ENCODE results near the gene GP9. TPM values are rescaled to one million over a fixed set of nuclear protein-coding genes. Genes with fewer than 3 reads are reported as not detected.

The GP9 gene
- polyA plus RNA-seq, 1 donor from 2014 or later: not detected

DNA sequence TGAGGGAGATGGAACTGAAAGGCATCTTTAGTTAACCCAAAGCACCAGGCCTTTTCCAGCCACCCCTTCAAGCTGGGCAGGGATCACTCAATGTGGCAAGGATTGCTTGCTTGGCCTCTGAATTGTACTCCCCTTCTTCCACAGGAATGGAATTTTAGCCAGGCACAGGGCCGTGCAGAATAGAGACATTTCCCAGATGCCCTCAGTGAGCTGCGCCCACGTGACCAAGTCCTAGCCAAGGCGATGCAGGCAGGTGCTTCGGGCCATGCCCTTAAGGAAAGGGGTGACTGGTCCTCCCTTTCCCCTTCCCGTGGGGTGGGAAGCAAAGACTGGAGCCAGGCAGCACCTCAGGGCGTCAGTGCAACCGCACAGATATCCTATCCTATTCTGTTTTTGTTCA, 17.9 kb downstream of the GP9 start:
- Histone ChIP-seq H3K4me3 (ENCODE audit: low read length) (no peak overlapping the region), H2AFZ (ENCODE audit: low read depth, low read length) (no peak overlapping the region)
- TF ChIP-seq MXI1 (conservative IDR thresholded peaks at IDR 0.05; ENCODE audit: poor library complexity, severe bottlenecking) (no peak), TAF1 (IDR thresholded peaks at IDR 0.05; ENCODE audit: low read depth) (no peak), EZH2 (IDR thresholded peaks at IDR 0.05; ENCODE audit: borderline replicate concordance, insufficient read depth, low read length, poor library complexity, severe bottlenecking) (no peak), SMC3 (conservative IDR thresholded peaks at IDR 0.05; ENCODE audit: poor library complexity) (no peak), POLR2AphosphoS5 (IDR thresholded peaks at IDR 0.05) (no peak), RAD21 (conservative IDR thresholded peaks at IDR 0.05) (no peak), EP300 (conservative IDR thresholded peaks at IDR 0.05; ENCODE audit: poor library complexity, severe bottlenecking) (no peak)
- TF ChIP-seq, protein P1, sequence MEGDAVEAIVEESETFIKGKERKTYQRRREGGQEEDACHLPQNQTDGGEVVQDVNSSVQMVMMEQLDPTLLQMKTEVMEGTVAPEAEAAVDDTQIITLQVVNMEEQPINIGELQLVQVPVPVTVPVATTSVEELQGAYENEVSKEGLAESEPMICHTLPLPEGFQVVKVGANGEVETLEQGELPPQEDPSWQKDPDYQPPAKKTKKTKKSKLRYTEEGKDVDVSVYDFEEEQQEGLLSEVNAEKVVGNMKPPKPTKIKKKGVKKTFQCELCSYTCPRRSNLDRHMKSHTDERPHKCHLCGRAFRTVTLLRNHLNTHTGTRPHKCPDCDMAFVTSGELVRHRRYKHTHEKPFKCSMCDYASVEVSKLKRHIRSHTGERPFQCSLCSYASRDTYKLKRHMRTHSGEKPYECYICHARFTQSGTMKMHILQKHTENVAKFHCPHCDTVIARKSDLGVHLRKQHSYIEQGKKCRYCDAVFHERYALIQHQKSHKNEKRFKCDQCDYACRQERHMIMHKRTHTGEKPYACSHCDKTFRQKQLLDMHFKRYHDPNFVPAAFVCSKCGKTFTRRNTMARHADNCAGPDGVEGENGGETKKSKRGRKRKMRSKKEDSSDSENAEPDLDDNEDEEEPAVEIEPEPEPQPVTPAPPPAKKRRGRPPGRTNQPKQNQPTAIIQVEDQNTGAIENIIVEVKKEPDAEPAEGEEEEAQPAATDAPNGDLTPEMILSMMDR (IDR thresholded peaks at IDR 0.05; ENCODE audit: poor library complexity, severe bottlenecking): no peak
- TF ChIP-seq, protein P2, sequence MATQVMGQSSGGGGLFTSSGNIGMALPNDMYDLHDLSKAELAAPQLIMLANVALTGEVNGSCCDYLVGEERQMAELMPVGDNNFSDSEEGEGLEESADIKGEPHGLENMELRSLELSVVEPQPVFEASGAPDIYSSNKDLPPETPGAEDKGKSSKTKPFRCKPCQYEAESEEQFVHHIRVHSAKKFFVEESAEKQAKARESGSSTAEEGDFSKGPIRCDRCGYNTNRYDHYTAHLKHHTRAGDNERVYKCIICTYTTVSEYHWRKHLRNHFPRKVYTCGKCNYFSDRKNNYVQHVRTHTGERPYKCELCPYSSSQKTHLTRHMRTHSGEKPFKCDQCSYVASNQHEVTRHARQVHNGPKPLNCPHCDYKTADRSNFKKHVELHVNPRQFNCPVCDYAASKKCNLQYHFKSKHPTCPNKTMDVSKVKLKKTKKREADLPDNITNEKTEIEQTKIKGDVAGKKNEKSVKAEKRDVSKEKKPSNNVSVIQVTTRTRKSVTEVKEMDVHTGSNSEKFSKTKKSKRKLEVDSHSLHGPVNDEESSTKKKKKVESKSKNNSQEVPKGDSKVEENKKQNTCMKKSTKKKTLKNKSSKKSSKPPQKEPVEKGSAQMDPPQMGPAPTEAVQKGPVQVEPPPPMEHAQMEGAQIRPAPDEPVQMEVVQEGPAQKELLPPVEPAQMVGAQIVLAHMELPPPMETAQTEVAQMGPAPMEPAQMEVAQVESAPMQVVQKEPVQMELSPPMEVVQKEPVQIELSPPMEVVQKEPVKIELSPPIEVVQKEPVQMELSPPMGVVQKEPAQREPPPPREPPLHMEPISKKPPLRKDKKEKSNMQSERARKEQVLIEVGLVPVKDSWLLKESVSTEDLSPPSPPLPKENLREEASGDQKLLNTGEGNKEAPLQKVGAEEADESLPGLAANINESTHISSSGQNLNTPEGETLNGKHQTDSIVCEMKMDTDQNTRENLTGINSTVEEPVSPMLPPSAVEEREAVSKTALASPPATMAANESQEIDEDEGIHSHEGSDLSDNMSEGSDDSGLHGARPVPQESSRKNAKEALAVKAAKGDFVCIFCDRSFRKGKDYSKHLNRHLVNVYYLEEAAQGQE (IDR thresholded peaks at IDR 0.05; ENCODE audit: borderline replicate concordance): no peak

DNA sequence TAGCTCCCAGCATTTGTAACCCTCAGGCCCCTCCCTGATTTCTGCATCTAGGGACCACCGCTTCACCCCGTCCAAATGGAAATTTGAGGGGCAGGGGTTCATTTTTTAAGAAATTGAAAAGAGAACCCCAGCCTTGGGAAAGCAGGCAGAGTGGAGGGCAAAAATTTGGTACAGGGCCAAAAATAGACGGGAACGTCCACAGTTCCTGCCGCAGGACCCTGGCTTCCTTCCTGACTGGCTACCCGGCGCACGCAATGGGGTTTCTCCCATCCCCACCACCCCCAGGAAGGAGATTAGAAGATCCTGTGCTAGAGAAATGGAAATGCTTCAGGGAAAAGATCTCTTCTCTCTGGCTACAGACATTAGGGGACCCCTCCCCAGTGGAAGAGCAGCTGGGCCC, 20.9 kb downstream of the GP9 start:
- H3K27me3 ChIP-seq (ENCODE audit: insufficient read depth, low read depth, low read length): no peaks in the 10 kb centered on the region
- no peaks in the 10 kb centered on the region for H3F3A ChIP-seq (ENCODE audit: insufficient read depth, low read length, poor library complexity, severe bottlenecking)
- H4K20me1 ChIP-seq (ENCODE audit: insufficient read depth): no peaks in the 10 kb centered on the region
- H3K9ac ChIP-seq (ENCODE audit: low read length): no peak overlapping the region
- H3K4me3 ChIP-seq (ENCODE audit: low read length): no peak overlapping the region
- no peaks in the 10 kb centered on the region for H3K9me2 ChIP-seq (ENCODE audit: insufficient read depth, low read length)
- H3K27ac ChIP-seq (ENCODE audit: low read length): no peak overlapping the region
- H2AFZ ChIP-seq (ENCODE audit: low read depth, low read length): no peak overlapping the region
- no peak for TF ChIP-seq MXI1 (conservative IDR thresholded peaks at IDR 0.05; ENCODE audit: poor library complexity, severe bottlenecking)
- no peak for TF ChIP-seq SMC3 (conservative IDR thresholded peaks at IDR 0.05; ENCODE audit: poor library complexity)
- TF ChIP-seq, protein P1 (IDR thresholded peaks at IDR 0.05; ENCODE audit: poor library complexity, severe bottlenecking): no peak
- no peak for TF ChIP-seq TAF1 (IDR thresholded peaks at IDR 0.05; ENCODE audit: low read depth)
- no peak for TF ChIP-seq EZH2 (IDR thresholded peaks at IDR 0.05; ENCODE audit: borderline replicate concordance, insufficient read depth, low read length, poor library complexity, severe bottlenecking)
- TF ChIP-seq EP300 (conservative IDR thresholded peaks at IDR 0.05; ENCODE audit: poor library complexity, severe bottlenecking): no peak
- TF ChIP-seq, protein P2 (IDR thresholded peaks at IDR 0.05; ENCODE audit: borderline replicate concordance): no peak
- H3K4me2 ChIP-seq (ENCODE audit: low read length): no peak overlapping the region
- H3K36me3 ChIP-seq (ENCODE audit: insufficient read depth, low read length): no peaks in the 10 kb centered on the region
- no peaks in the 10 kb centered on the region for H3K79me2 ChIP-seq (replicated peaks; ENCODE audit: insufficient read depth, low read length)
- no peaks in the 10 kb centered on the region for H3K9me3 ChIP-seq (ENCODE audit: low read length)

More for the DNA sequence above, 17.9 kb downstream of the GP9 start:
- no peaks in the 10 kb centered on the region for H3K9me2 ChIP-seq (ENCODE audit: insufficient read depth, low read length)
- no peaks in the 10 kb centered on the region for H3K36me3 ChIP-seq (ENCODE audit: insufficient read depth, low read length)
- no peak overlapping the region for H3K9ac ChIP-seq (ENCODE audit: low read length)
- H3K27ac ChIP-seq (ENCODE audit: low read length): no peak overlapping the region
- no peak overlapping the region for H3K4me2 ChIP-seq (ENCODE audit: low read length)
- no peaks in the 10 kb centered on the region for H3K27me3 ChIP-seq (ENCODE audit: insufficient read depth, low read depth, low read length)
- no peaks in the 10 kb centered on the region for H3K9me3 ChIP-seq (ENCODE audit: low read length)
- H3K79me2 ChIP-seq (replicated peaks; ENCODE audit: insufficient read depth, low read length): no peaks in the 10 kb centered on the region
- H4K20me1 ChIP-seq (ENCODE audit: insufficient read depth): no peaks in the 10 kb centered on the region
- no peaks in the 10 kb centered on the region for H3F3A ChIP-seq (ENCODE audit: insufficient read depth, low read length, poor library complexity, severe bottlenecking)
